ENCODE measurements around the gene MTMR10. TPM values are rescaled to one million over a fixed set of nuclear protein-coding genes. Genes with fewer than 3 reads are reported as not detected.

The MTMR10 gene
- total and polyA plus RNA-seq, 9 donors = 13.6 to 21.3 (median 15.4) TPM

DNA sequence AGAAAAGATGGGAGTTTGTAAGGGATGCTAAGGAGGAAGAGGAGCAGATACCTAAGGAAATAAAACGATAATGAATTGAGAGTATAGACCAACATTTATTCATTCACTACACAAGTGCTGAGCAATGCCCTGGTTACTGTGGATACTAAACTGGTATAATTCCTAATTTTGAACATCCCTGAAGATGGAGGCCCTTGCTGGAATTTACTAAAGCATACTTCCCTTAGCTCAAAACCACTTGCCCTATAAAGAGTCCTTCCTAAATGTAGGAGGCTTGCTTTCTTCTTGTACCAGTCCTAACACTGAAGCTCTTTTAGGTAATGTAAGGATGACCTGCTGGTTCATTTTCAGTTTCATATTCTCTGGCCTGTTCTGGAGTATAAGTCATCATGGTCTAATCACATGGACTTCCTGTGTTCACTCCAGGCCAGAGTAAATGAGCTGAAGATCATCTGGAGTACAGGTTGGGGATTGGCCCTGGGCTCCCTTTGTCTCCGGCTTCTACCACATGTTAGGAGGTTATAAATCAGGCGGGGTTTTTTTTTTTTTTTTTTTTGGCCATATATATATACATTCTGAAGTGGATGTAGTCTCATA lies 40.1 kb upstream of the MTMR10 start:
- WGBS (ENCODE audit: insufficient coverage) = no CpG with 5 or more reads among the region's 3 CpGs
- no peaks in the 10 kb centered on the region for H3K9me3 ChIP-seq (replicated peaks; ENCODE audit: control insufficient read depth, low read depth, low read length)
- H3K4me3 ChIP-seq (ENCODE audit: low read length) = no peak overlapping the region
- no peaks in the 10 kb centered on the region for H3K4me1 ChIP-seq (ENCODE audit: control insufficient read depth, insufficient read depth, low read length)
- no peaks in the 10 kb centered on the region for H3K36me3 ChIP-seq (ENCODE audit: control insufficient read depth, insufficient read depth, low read length)
- no peak for DNase-seq
- no peak overlapping the region for H3K27ac ChIP-seq (ENCODE audit: low read length)
- no peaks in the 10 kb centered on the region for H3K27me3 ChIP-seq (ENCODE audit: control insufficient read depth, insufficient read depth, low read length)

DNA sequence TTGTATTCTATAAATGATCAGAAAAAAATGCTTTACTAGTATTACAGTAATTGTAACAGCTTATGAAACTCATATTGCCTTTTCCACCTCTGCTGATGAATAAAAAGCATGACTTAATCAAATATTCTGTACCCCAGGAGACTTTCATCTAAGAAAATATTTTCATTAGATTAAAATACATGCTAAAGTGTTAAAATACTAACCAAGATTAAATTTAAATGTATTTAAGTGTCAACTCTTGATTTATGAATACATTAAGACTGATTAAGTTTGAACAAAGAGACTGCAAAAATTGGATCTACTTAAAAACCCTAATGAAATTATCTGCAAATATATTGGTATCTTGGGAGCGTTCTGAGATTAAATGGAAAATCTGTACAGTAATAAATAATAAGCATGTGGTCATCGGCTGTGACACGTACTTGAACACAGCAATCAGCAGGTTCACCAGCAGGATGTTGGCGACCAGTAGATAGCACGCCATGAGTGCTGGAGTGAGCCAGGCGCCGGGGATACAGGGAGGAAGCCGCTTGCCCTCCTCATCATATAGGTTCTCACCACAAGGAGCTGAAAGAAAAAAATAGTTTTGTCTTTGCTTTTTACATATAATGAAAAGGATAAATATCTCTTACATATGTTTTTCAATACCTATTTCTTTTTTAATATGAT lies 36.6 kb upstream of the MTMR10 start:
- Histone ChIP-seq H3K4me3 (ENCODE audit: low read length) (no peak overlapping the region), H3K9me3 (replicated peaks; ENCODE audit: control insufficient read depth, low read depth, low read length) (no peaks in the 10 kb centered on the region), H3K27ac (ENCODE audit: low read length) (no peak overlapping the region), H3K4me1 (ENCODE audit: control insufficient read depth, insufficient read depth, low read length) (no peaks in the 10 kb centered on the region), H3K36me3 (ENCODE audit: control insufficient read depth, insufficient read depth, low read length) (no peaks in the 10 kb centered on the region), H3K27me3 (ENCODE audit: control insufficient read depth, insufficient read depth, low read length) (no peaks in the 10 kb centered on the region)
- WGBS (ENCODE audit: insufficient coverage) = 62% methylated on average over 6 of the region's 8 CpGs
- DNase-seq = no peak

DNA sequence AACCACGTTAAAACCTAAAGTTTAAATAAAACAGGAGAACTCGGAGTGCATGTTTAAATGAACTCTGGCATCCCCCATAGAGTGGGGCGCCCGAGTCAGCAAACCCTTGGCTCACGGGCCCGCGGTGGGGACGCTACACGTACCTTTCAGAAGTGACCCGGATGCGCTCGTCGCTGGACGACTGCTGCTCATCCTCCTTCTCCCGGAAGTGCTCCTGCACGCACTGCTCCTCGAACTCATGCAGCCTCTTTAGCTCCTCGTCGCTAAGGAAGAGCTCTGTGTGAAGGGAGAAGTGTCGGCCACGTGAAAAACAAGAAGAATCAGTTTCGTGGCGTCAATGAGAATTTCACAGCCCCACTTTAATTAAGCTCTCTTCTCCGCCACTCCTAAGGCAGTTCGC lies 34.6 kb upstream of the MTMR10 start:
- Histone ChIP-seq H3K9me3 (replicated peaks; ENCODE audit: control insufficient read depth, low read depth, low read length) (no peaks in the 10 kb centered on the region), H3K27me3 (ENCODE audit: control insufficient read depth, insufficient read depth, low read length) (no peaks in the 10 kb centered on the region), H3K4me3 (ENCODE audit: low read length) (no peak overlapping the region), H3K36me3 (ENCODE audit: control insufficient read depth, insufficient read depth, low read length) (no peaks in the 10 kb centered on the region), H3K4me1 (ENCODE audit: control insufficient read depth, insufficient read depth, low read length) (no peaks in the 10 kb centered on the region), H3K27ac (ENCODE audit: low read length) (no peak overlapping the region)
- 91% methylated on average over 25 of the region's 25 CpGs for WGBS (ENCODE audit: insufficient coverage)
- DNase-seq = no peak

DNA sequence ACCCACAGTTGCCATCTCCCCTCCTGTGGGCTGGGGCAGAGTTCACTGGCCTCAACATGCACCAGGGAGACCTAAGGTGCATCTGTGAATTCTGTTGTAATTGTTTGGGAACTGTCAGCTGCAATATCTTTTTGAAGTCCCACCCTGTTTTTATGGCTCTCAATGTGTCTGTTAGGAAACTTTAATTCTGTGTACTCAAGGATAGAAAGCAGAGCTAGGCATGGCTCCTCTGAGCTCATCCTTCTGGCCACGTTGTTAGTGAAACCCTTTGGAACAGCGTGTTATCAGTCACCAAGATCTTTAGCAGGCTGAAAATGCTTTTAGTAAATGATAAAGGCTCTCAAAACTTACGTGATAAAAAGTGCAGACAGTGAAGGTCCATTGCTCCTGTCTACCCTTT lies 33.6 kb upstream of the MTMR10 start:
- H3K27ac ChIP-seq (ENCODE audit: low read length) = no peak overlapping the region
- 31% methylated on average over 3 of the region's 3 CpGs for WGBS (ENCODE audit: insufficient coverage)
- DNase-seq = no peak
- H3K4me3 ChIP-seq (ENCODE audit: low read length) = no peak overlapping the region
- H3K4me1 ChIP-seq (ENCODE audit: control insufficient read depth, insufficient read depth, low read length) = no peaks in the 10 kb centered on the region
- H3K36me3 ChIP-seq (ENCODE audit: control insufficient read depth, insufficient read depth, low read length) = no peaks in the 10 kb centered on the region
- H3K9me3 ChIP-seq (replicated peaks; ENCODE audit: control insufficient read depth, low read depth, low read length) = no peaks in the 10 kb centered on the region
- no peaks in the 10 kb centered on the region for H3K27me3 ChIP-seq (ENCODE audit: control insufficient read depth, insufficient read depth, low read length)

DNA sequence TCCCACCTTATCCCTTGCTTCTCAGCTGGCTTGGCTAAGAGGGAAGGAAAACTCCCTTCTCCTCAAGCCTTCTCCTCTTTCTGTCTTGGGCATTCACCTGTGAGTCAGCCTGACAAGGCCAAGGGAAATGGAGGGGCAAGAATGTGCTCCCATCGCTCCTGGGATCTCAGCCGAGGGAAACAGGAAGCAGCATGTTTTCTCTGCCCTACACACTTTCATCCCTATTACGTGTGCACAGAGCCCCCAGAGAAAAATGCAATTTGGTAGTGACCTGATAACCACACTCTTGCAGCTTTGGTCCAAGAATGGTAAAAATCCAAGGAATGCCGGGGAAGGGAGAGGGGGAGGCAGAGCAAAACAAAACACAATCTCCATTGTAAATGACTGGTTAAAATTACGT lies 32.9 kb upstream of the MTMR10 start:
- no peaks in the 10 kb centered on the region for H3K9me3 ChIP-seq (replicated peaks; ENCODE audit: control insufficient read depth, low read depth, low read length)
- H3K4me1 ChIP-seq (ENCODE audit: control insufficient read depth, insufficient read depth, low read length) = no peaks in the 10 kb centered on the region
- no peaks in the 10 kb centered on the region for H3K36me3 ChIP-seq (ENCODE audit: control insufficient read depth, insufficient read depth, low read length)
- H3K27me3 ChIP-seq (ENCODE audit: control insufficient read depth, insufficient read depth, low read length) = no peaks in the 10 kb centered on the region
- no peak overlapping the region for H3K27ac ChIP-seq (ENCODE audit: low read length)
- WGBS (ENCODE audit: insufficient coverage) = no CpG with 5 or more reads among the region's 5 CpGs
- no peak overlapping the region for H3K4me3 ChIP-seq (ENCODE audit: low read length)
- DNase-seq = no peak

DNA sequence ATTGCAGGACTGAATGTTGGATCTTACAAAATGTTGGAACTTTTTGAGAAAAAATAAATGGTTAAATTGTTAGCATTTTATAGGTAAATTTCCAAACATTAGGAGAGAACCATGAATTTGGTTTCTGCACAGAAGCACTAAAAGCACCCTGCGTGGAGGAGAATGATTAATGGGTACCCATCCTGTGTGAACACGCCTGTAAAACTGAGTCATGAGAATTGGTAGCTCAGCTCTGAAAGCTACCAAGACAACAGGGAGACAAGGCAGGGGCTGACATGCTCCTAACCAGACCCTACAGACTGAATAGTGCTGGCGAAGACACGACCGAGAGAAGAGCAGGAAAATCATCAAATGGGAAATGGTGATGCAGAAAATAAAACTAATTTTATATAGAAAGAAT lies 32.4 kb upstream of the MTMR10 start:
- WGBS (ENCODE audit: insufficient coverage) = 80% methylated on average over 2 of the region's 5 CpGs
- DNase-seq = no peak
- Histone ChIP-seq H3K27me3 (ENCODE audit: control insufficient read depth, insufficient read depth, low read length) (no peaks in the 10 kb centered on the region), H3K27ac (ENCODE audit: low read length) (no peak overlapping the region), H3K36me3 (ENCODE audit: control insufficient read depth, insufficient read depth, low read length) (no peaks in the 10 kb centered on the region), H3K4me3 (ENCODE audit: low read length) (no peak overlapping the region), H3K4me1 (ENCODE audit: control insufficient read depth, insufficient read depth, low read length) (no peaks in the 10 kb centered on the region), H3K9me3 (replicated peaks; ENCODE audit: control insufficient read depth, low read depth, low read length) (no peaks in the 10 kb centered on the region)

DNA sequence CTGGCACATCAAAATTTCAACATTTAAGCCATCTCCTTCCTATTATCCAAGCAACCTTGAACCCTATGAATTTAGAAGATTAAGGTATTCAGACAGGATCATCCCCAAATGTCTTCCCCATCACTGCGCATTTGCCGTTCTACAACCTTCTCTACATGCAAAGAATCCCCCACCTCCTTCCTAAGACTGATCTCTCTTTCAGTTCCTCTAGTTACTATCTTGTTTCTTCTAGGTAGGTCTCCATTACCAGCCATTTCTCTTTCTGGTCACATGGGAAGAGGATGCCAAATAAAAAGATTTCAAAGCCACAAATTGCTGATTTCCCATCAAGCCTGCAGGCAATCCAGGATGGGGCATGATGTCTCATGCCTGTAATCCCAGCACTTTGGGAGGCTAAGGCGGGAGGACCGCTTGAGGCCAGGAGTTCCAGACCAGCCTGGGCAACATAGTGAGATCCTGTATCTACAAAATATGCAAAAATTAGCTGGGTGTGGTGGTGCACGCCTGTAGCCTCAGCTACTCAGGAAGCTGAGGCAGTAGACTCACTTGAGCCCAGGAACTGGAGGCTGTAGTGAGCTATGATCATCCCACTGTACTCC lies 29.7 kb upstream of the MTMR10 start:
- Histone ChIP-seq H3K4me1 (ENCODE audit: control insufficient read depth, insufficient read depth, low read length) (no peaks in the 10 kb centered on the region), H3K36me3 (ENCODE audit: control insufficient read depth, insufficient read depth, low read length) (no peaks in the 10 kb centered on the region), H3K9me3 (replicated peaks; ENCODE audit: control insufficient read depth, low read depth, low read length) (no peaks in the 10 kb centered on the region), H3K4me3 (ENCODE audit: low read length) (no peak overlapping the region), H3K27me3 (ENCODE audit: control insufficient read depth, insufficient read depth, low read length) (no peaks in the 10 kb centered on the region), H3K27ac (ENCODE audit: low read length) (no peak overlapping the region)
- 80% methylated on average over 1 of the region's 5 CpGs for WGBS (ENCODE audit: insufficient coverage)
- DNase-seq = no peak

DNA sequence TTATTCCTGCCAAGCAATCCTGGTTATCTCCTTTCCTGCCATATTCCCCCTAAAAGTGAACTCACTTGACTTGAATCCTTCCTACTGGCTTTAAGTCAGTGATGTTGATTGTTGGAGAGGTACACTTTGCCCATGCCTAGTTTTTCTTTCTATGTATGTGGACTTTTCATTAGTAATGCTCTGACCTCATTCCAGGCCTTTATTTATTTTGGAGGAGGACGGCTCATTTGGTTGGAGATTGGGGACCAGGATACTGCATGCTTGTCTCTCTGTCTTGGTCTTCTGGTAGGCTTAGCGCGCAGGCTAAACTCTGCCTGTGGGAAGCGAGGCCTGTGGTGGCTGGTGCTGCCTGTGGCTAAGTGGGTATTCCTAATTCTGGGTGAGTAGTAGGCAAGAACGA lies 29.1 kb upstream of the MTMR10 start:
- Histone ChIP-seq H3K27ac (ENCODE audit: low read length) (no peak overlapping the region), H3K4me1 (ENCODE audit: control insufficient read depth, insufficient read depth, low read length) (no peaks in the 10 kb centered on the region), H3K4me3 (ENCODE audit: low read length) (no peak overlapping the region), H3K36me3 (ENCODE audit: control insufficient read depth, insufficient read depth, low read length) (no peaks in the 10 kb centered on the region), H3K9me3 (replicated peaks; ENCODE audit: control insufficient read depth, low read depth, low read length) (no peaks in the 10 kb centered on the region), H3K27me3 (ENCODE audit: control insufficient read depth, insufficient read depth, low read length) (no peaks in the 10 kb centered on the region)
- WGBS (ENCODE audit: insufficient coverage) = no CpG with 5 or more reads among the region's 5 CpGs
- DNase-seq = no peak

DNA sequence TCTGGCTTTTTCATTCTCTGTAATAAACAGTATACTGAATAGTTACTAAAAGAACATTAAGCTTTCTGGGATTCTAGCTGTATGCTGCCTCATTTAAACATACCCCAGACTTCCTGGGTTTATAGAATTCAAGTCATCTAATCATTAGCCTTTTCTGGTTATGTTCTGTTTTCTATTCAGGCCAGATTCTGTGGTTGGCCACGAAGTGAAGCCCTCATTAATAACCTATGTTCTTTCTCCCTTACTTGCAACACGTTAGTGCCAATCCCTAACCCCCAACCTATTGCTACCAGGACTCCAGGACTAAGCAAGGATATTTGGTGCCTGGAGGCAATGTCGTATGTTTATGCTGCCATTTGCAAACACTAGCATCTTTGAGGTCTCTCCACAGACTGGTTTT lies 28.6 kb upstream of the MTMR10 start:
- H3K9me3 ChIP-seq (replicated peaks; ENCODE audit: control insufficient read depth, low read depth, low read length) = no peaks in the 10 kb centered on the region
- no peaks in the 10 kb centered on the region for H3K36me3 ChIP-seq (ENCODE audit: control insufficient read depth, insufficient read depth, low read length)
- no peaks in the 10 kb centered on the region for H3K4me1 ChIP-seq (ENCODE audit: control insufficient read depth, insufficient read depth, low read length)
- no peak overlapping the region for H3K4me3 ChIP-seq (ENCODE audit: low read length)
- WGBS (ENCODE audit: insufficient coverage) = 77% methylated on average over 2 of the region's 3 CpGs
- DNase-seq = no peak
- no peak overlapping the region for H3K27ac ChIP-seq (ENCODE audit: low read length)
- no peaks in the 10 kb centered on the region for H3K27me3 ChIP-seq (ENCODE audit: control insufficient read depth, insufficient read depth, low read length)

DNA sequence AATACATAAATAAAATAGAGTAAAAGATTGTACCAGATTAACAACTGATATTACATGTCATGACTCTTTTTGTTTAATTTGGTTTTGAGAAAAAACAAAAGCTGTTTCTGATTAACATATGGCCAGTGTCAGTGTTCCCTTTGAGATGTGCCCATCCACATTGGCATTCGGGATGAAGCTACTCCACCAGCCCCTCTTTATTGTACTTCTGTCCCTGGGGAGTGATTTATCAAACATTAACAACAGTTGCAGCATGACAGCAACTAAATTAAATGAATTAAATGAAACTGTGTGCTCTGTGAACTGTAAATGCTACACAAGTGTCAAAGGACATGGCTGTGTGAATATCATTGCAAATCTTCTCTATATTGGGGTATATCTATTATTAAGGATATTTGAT lies 25.9 kb upstream of the MTMR10 start:
- Histone ChIP-seq H3K9me3 (replicated peaks; ENCODE audit: control insufficient read depth, low read depth, low read length) (peaks cover 8% of the 10 kb centered on the region), H3K36me3 (ENCODE audit: control insufficient read depth, insufficient read depth, low read length) (no peaks in the 10 kb centered on the region), H3K27me3 (ENCODE audit: control insufficient read depth, insufficient read depth, low read length) (no peaks in the 10 kb centered on the region), H3K4me1 (ENCODE audit: control insufficient read depth, insufficient read depth, low read length) (no peaks in the 10 kb centered on the region), H3K4me3 (ENCODE audit: low read length) (no peak overlapping the region), H3K27ac (ENCODE audit: low read length) (no peak overlapping the region)
- no CpG with 5 or more reads among the region's 1 CpG for WGBS (ENCODE audit: insufficient coverage)
- no peak for DNase-seq

Measured in muscle of leg (tissue), 11 donors.